ENCODE data around the gene HPCAL4. TPM values are rescaled to one million over a fixed set of nuclear protein-coding genes. Genes with fewer than 3 reads are reported as not detected.

HPCAL4 gene
- total and polyA plus RNA-seq, 7 donors = 0.16 to 1.1 (median 0.83) TPM; not detected in 2

DNA sequence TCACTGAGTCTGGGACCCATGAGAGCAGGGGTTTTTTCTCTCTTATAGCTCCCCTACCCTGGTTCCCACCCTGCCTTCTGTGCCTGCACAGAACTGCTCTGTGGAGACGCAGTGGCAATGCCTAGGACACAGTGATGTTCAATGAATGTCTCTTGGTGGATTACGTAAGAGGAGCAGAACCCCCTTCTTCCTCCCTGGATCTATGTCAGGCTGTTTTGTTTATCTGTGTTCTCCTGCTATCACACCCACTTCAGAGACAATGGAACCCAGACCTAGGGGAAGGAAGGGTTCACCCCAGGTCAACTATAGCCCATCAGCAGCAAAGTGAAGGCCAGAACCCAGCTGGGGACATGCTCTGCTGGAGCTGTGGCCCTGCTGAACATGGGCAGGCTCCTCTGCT, 2.0 kb downstream of the HPCAL4 start:
- WGBS, 2 donors = 71 to 79% methylated on average over 2 of the region's 2 CpGs
- no peak for DNase-seq
- Histone ChIP-seq H3K4me1 (peaks cover 0 to 21% (median 18%) of the 10 kb centered on the region in 4 donors), H3K4me3 (no peak overlapping the region), H3K27me3 (peaks cover 30 to 75% (median 55%) of the 10 kb centered on the region in 3 donors), H3K9me3 (no peaks in the 10 kb centered on the region), H3K27ac (no peak overlapping the region), H3K36me3 (no peaks in the 10 kb centered on the region)
- intact Hi-C loops (cut with DNase I) = no loop called here
- TF ChIP-seq EP300 (IDR thresholded peaks at IDR 0.05) (no peak), POLR2A (IDR thresholded peaks at IDR 0.05) (no peak), POLR2AphosphoS5 (IDR thresholded peaks at IDR 0.05) (no peak)
- TF ChIP-seq, protein P1, sequence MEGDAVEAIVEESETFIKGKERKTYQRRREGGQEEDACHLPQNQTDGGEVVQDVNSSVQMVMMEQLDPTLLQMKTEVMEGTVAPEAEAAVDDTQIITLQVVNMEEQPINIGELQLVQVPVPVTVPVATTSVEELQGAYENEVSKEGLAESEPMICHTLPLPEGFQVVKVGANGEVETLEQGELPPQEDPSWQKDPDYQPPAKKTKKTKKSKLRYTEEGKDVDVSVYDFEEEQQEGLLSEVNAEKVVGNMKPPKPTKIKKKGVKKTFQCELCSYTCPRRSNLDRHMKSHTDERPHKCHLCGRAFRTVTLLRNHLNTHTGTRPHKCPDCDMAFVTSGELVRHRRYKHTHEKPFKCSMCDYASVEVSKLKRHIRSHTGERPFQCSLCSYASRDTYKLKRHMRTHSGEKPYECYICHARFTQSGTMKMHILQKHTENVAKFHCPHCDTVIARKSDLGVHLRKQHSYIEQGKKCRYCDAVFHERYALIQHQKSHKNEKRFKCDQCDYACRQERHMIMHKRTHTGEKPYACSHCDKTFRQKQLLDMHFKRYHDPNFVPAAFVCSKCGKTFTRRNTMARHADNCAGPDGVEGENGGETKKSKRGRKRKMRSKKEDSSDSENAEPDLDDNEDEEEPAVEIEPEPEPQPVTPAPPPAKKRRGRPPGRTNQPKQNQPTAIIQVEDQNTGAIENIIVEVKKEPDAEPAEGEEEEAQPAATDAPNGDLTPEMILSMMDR (IDR thresholded peaks at IDR 0.05) = no peak

DNA sequence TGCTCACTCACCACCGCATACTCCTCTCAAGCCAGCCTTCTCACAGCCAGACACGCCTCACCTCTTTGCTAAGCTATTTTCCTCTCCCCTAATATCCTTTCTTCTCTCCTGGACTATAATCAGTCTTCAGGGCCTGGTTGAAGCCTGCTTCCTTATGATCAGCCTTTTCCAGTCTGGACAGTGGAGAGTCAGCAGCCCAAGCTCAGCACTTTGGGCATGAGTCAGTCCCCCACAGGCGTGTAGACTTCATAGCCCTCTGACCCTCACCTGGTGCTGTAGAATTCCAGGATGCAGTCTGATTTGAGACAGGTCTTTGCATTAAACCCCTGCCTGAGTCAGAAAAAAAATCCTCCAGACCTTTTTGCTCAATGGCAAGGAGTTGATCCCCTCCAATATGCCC, 2.5 kb downstream of the HPCAL4 start:
- no peaks in the 10 kb centered on the region for H3K36me3 ChIP-seq
- TF ChIP-seq, protein P1 (IDR thresholded peaks at IDR 0.05) = no peak
- no peak for TF ChIP-seq POLR2A (IDR thresholded peaks at IDR 0.05)
- no peak for TF ChIP-seq POLR2AphosphoS5 (IDR thresholded peaks at IDR 0.05)
- no peak for TF ChIP-seq EP300 (IDR thresholded peaks at IDR 0.05)
- intact Hi-C loops (cut with DNase I) = no loop called here
- DNase-seq = no peak
- 59 to 60% methylated on average over 3 of the region's 3 CpGs for WGBS, 2 donors
- H3K4me3 ChIP-seq = no peak overlapping the region
- peaks cover 0 to 21% (median 18%) of the 10 kb centered on the region in 4 donors for H3K4me1 ChIP-seq
- H3K27me3 ChIP-seq = peaks cover 30 to 80% (median 60%) of the 10 kb centered on the region in 3 donors
- H3K27ac ChIP-seq = no peak overlapping the region
- H3K9me3 ChIP-seq = no peaks in the 10 kb centered on the region

DNA sequence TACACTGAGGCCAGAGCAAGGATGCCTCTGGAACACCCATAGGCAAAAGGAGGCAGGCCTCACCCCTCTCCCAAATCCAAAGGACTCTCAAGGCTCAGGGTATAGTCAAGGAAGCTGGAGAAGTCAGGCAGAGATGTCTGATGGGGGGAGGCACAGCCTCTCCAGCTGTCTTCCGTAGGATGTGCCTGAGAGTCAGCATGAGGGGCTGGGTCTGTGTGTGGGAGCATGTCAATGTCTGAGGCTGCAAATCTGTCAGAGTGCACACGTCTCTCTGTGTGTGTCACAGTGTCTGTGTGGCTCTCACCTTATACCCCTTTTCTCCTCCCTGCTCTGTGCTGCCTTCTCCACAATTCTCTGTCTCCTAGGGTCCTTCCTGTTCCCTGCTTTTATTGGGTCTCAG, 4.0 kb downstream of the HPCAL4 start:
- Histone ChIP-seq H3K4me3 (no peak overlapping the region), H3K4me1 (peaks cover 0 to 15% (median 14%) of the 10 kb centered on the region in 4 donors), H3K36me3 (no peaks in the 10 kb centered on the region), H3K27me3 (peaks cover 20 to 85% (median 56%) of the 10 kb centered on the region in 3 donors), H3K9me3 (no peaks in the 10 kb centered on the region), H3K27ac (no peak overlapping the region)
- TF ChIP-seq, protein P1 (IDR thresholded peaks at IDR 0.05) = no peak
- no peak for TF ChIP-seq EP300 (IDR thresholded peaks at IDR 0.05)
- no peak for TF ChIP-seq POLR2AphosphoS5 (IDR thresholded peaks at IDR 0.05)
- no peak for TF ChIP-seq POLR2A (IDR thresholded peaks at IDR 0.05)
- 66 to 68% methylated on average over 2 of the region's 2 CpGs for WGBS, 2 donors
- intact Hi-C loops (cut with DNase I) = no loop called here
- no peak for DNase-seq

DNA sequence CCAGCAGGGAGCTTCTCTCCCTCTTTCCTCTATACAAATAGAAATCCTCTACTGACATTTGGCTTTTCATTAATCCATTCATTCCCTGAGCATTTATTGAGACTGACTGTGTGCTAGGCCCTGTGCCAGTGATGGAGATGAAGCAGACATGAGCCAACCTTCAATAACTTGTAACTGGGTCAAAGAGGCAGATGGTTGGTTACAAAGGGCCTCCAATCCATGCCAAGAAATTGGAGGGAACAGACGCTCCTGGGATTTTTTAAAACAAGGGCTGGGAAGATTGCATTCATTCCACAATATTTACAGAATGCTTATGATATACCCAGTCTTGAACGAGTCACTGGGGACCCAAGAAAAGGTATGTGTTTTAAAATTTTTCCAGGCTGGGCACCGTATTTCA, 6.2 kb downstream of the HPCAL4 start:
- no peaks in the 10 kb centered on the region for H3K36me3 ChIP-seq
- H3K27ac ChIP-seq = no peak overlapping the region
- DNase-seq = no peak
- intact Hi-C loops (cut with DNase I) = no loop called here
- H3K27me3 ChIP-seq = peaks cover 0 to 65% (median 34%) of the 10 kb centered on the region in 3 donors
- H3K9me3 ChIP-seq = no peaks in the 10 kb centered on the region
- H3K4me1 ChIP-seq = no peaks in the 10 kb centered on the region
- H3K4me3 ChIP-seq = no peak overlapping the region
- WGBS, 2 donors = 79 to 81% methylated on average over 3 of the region's 3 CpGs
- TF ChIP-seq POLR2AphosphoS5 (IDR thresholded peaks at IDR 0.05) = no peak

DNA sequence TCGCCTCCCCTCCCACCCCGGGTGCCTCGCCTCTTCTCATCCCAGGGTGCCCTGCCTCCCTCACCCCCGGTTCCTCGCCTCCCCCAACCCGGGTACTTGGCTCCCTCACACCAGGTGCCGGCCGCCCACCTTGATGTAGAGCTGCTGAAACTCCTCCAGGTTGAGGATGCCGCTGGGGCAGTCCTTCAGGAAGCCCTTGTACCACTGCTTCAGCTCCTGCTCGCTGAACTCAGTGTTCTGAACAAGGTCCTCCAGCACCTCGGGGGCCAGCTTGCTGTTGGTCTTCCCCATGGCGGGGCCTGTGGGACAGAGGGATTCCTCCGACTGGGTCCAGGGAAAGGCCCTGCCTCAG, 6.9 kb downstream of the HPCAL4 start:
- Histone ChIP-seq H3K36me3 (no peaks in the 10 kb centered on the region), H3K4me1 (no peaks in the 10 kb centered on the region), H3K27me3 (peaks cover 0 to 57% (median 28%) of the 10 kb centered on the region in 3 donors), H3K27ac (no peak overlapping the region), H3K9me3 (no peaks in the 10 kb centered on the region), H3K4me3 (no peak overlapping the region)
- TF ChIP-seq, protein P1 (IDR thresholded peaks at IDR 0.05) = no peak
- TF ChIP-seq POLR2A (IDR thresholded peaks at IDR 0.05) (no peak), POLR2AphosphoS5 (IDR thresholded peaks at IDR 0.05) (no peak), EP300 (IDR thresholded peaks at IDR 0.05) (no peak)
- DNase-seq = no peak
- intact Hi-C loops (cut with DNase I) = no loop called here
- 47 to 63% methylated on average over 13 of the region's 13 CpGs for WGBS, 2 donors

Measured in sigmoid colon (tissue), 7 donors.